ENCODE results near the gene PIGC.

Gene PIGC

GRCh38 chr1:172472495-172472894, 28.6 kb upstream of the PIGC start:
- no peak for DNase-seq
- Histone ChIP-seq H3K36me3 (replicated peaks) (no peaks in the 10 kb centered on the region), H3K27ac (no peak overlapping the region), H3K27me3 (replicated peaks) (no peaks in the 10 kb centered on the region), H3K4me3 (ENCODE audit: low read depth, low read length) (no peak overlapping the region)
- in situ Hi-C loops (cut with HindIII; ENCODE audit: low pct_ligation_motif_present, low sequenced_read_pairs), result no loop called here
- no peak for TF ChIP-seq CTCF (IDR thresholded peaks at IDR 0.05; ENCODE audit: low read depth, low read length, missing control alignments)

GRCh38 chr1:172471666-172472065, 27.8 kb upstream of the PIGC start:
- no peak for TF ChIP-seq CTCF (IDR thresholded peaks at IDR 0.05; ENCODE audit: low read depth, low read length, missing control alignments)
- no peaks in the 10 kb centered on the region for H3K27me3 ChIP-seq (replicated peaks)
- in situ Hi-C loops (cut with HindIII; ENCODE audit: low pct_ligation_motif_present, low sequenced_read_pairs), result no loop called here
- no peaks in the 10 kb centered on the region for H3K36me3 ChIP-seq (replicated peaks)
- no peak overlapping the region for H3K27ac ChIP-seq
- no peak overlapping the region for H3K4me3 ChIP-seq (ENCODE audit: low read depth, low read length)
- DNase-seq, result no peak

GRCh38 chr1:172470149-172470548, 26.3 kb upstream of the PIGC start:
- no peak for TF ChIP-seq CTCF (IDR thresholded peaks at IDR 0.05; ENCODE audit: low read depth, low read length, missing control alignments)
- DNase-seq, result no peak
- H3K27me3 ChIP-seq (replicated peaks), result no peaks in the 10 kb centered on the region

GRCh38 chr1:172469717-172470116, 25.8 kb upstream of the PIGC start:
- H3K27me3 ChIP-seq (replicated peaks), result no peaks in the 10 kb centered on the region
- H3K27ac ChIP-seq, result no peak overlapping the region
- DNase-seq, result no peak
- TF ChIP-seq CTCF (IDR thresholded peaks at IDR 0.05; ENCODE audit: low read depth, low read length, missing control alignments), result no peak
- H3K36me3 ChIP-seq (replicated peaks), result no peaks in the 10 kb centered on the region
- H3K4me3 ChIP-seq (ENCODE audit: low read depth, low read length), result no peak overlapping the region
- in situ Hi-C loops (cut with HindIII; ENCODE audit: low pct_ligation_motif_present, low sequenced_read_pairs), result no loop called here

More at GRCh38 chr1:172470149-172470548, 26.3 kb upstream of the PIGC start:
- Histone ChIP-seq H3K36me3 (replicated peaks) (no peaks in the 10 kb centered on the region), H3K4me3 (ENCODE audit: low read depth, low read length) (no peak overlapping the region), H3K27ac (no peak overlapping the region)
- in situ Hi-C loops (cut with HindIII; ENCODE audit: low pct_ligation_motif_present, low sequenced_read_pairs), result no loop called here

GRCh38 chr1:172468296-172468695, 24.4 kb upstream of the PIGC start:
- H3K27me3 ChIP-seq (replicated peaks), result no peaks in the 10 kb centered on the region
- TF ChIP-seq CTCF (IDR thresholded peaks at IDR 0.05; ENCODE audit: low read depth, low read length, missing control alignments), result no peak
- no peaks in the 10 kb centered on the region for H3K36me3 ChIP-seq (replicated peaks)
- DNase-seq, result no peak
- no peak overlapping the region for H3K27ac ChIP-seq
- in situ Hi-C loops (cut with HindIII; ENCODE audit: low pct_ligation_motif_present, low sequenced_read_pairs), result no loop called here
- H3K4me3 ChIP-seq (ENCODE audit: low read depth, low read length), result no peak overlapping the region

GRCh38 chr1:172467446-172467845, 23.6 kb upstream of the PIGC start:
- Histone ChIP-seq H3K27me3 (replicated peaks) (no peaks in the 10 kb centered on the region), H3K36me3 (replicated peaks) (no peaks in the 10 kb centered on the region), H3K27ac (no peak overlapping the region), H3K4me3 (ENCODE audit: low read depth, low read length) (no peak overlapping the region)
- DNase-seq, result no peak
- TF ChIP-seq CTCF (IDR thresholded peaks at IDR 0.05; ENCODE audit: low read depth, low read length, missing control alignments), result no peak
- in situ Hi-C loops (cut with HindIII; ENCODE audit: low pct_ligation_motif_present, low sequenced_read_pairs), result no loop called here
